ENCODE measurements around the gene FSHB.
"Not testable (repeated sequence)": the region's sequence is repeated elsewhere in the genome, so short reads cannot be mapped to it uniquely, and the experiment has no call there.

Gene FSHB

GRCh38 chr11:30230714-30231113 lies at the start of gene FSHB:
TSS of gene FSHB (plus strand) at chr11:30231014. CDS start at chr11:30231903, 889 bp downstream.
- no peak for DNase-seq

- no peak for DNase-seq
Observed at GRCh38 chr11:30186748-30187147, 44.1 kb upstream of the FSHB start.

DNA sequence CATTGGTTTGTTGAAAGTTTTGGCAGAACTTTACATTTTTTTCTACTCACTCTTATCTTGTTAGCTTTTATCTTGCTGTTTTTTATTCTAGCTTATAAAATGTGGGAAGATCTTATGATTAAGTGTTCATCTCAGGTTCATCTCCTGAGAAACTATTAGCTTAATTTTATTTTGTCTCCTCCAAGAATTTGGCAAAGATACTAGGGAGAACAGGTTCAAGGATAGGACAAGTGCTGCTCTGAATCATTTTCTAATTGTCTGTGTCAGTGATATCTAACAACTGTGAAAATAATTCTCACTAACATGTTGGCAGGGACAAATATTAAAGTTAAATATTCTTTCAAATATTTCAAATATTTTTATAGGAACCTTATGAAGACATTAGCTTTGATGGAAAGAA lies 38.2 kb upstream of the FSHB start:
- DNase-seq, result no peak

- peak; percentile 34 for DNase-seq
Observed at GRCh38 chr11:30196400-30197206, 34.2 kb upstream of the FSHB start.

GRCh38 chr11:30197869-30198268 lies 32.9 kb upstream of the FSHB start:
- no peak for DNase-seq

- DNase-seq, result not testable (repeated sequence)
Observed at GRCh38 chr11:30202989-30203388, 27.8 kb upstream of the FSHB start.

DNA sequence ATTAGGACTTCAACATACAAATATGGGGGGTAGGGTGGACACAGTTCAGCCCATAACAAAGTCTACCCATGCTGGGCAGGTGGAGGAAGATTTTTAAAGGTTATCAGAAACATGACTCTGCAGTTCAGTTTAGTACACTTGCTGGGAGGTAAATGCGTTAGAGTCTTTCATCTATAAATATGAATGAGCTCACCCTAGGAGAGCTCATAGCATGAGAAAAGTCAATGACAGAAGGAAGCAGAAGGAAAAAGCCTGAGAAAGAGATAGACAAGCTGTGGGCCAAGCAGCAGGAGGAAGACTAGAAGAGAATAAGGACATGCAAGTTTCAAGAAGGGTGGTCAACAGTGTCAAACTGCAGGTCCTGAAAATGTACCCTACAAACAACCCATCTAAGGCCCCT lies 27.0 kb upstream of the FSHB start:
- no peak for DNase-seq

DNA sequence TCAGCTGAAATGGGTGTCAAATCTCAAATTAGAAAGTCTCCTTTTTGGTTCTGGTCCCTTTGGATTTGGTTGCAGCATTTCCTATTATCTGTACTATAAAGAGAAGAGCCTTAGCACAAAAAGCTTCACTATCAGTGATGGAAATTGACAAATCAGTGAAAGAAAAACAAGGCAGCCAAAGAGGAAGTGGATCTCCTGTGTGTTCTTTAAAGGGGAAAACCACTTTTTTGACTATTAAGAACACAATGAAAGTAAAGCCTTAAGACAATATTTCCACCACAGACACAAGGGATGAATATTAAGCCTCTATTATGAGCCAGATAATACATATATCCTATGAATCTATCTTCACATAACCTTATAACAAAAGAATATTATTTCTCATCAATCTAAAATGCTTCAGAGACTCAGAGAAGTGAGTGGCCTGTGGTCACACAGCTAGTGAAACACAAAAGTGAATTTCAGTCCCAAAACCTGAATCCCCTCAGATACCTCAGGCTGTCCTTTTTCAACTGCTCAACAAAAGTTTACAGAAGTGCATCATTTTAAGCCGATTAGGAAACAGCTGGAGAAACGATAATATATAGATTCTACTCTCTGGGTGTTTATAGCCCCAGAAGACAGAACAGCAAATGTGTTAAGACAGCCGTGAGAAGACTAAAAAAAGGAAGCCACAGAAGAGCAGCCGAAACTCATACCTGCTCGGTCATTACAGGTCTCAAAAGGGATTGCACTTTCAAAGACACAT lies 24.4 kb upstream of the FSHB start:
- no peak for DNase-seq

DNA sequence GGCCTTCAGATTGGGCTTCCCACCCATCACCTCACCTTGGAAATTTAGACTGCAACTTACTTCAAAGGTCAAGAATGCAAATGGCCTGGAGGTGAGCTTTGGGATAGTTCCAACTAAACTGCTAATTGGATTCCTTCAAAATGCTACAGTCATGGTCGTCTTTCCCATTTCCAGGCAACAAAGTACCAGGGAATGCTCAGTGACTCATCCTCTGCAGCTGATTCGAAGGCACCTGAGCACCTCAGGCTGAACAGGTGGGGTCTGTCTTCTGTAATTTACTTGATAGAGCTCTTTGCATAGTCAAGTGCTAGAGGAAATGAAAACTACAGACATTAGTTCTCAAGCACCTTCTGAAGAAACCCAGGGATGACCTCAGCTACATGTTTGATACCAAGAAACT lies 20.5 kb upstream of the FSHB start:
- no peak for DNase-seq

DNA sequence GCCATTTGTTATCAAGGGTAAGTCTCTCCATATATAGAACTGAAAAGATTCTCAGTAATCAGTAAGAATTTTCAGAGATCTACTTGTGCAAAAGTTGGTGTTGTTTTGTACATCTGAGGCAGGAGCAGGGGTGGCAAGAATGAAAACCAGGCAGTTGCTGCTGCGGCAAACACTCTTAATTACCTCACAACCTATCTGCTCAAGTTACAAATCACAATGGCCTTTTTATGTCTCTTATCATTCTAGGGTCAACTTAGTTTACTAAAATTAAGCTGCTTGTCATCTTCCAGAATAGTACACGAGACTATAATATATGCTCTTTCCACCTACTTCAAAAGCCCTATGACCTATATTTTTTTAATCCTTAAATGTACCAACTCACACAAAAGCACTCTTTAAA lies 14.3 kb upstream of the FSHB start:
- no peak for DNase-seq

DNA sequence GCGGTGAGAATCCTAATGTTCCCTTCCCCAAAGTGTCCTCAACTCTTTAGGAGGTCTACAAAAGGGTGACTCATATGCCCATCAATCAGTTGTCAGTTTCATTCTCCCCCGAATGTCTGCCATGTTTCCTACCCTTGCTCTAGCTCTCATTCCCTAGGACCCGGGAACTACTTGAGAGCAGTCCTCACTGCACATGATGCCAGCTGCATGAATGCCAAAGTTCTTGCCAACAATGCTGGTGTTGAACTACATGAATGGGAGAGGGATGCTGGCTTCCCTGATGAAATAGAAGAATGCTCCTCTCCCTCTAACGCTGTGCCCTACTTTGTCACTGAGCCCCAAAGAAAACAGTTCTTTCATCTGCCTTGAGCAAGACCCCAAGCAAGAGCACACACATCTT lies 12.5 kb upstream of the FSHB start:
- DNase-seq, result no peak

DNA sequence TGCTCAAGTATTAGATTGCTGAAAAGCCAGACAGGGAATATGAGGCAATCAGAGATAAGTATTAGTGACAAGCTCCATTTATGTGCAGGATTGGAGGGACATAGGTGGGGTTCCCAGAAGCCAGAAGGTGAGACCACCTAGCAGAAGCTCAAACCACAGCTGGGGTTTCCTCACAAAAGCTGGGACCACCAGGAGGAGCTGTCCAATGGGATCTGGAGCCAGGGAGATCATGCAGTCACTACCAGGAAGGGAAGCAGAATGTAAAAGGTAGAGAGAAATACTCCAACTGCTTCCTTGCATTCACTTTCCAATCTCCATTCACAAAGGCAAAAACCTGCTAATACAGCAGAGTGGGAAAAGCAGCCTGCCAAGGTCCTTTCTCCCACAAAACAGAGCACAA lies 5.2 kb upstream of the FSHB start:
- DNase-seq, result no peak

- DNase-seq, result no peak
Observed at GRCh38 chr11:30228323-30228884, 2.4 kb upstream of the FSHB start.

- DNase-seq, result no peak
Observed at GRCh38 chr11:30239025-30239424, 8.2 kb downstream of the FSHB start.

GRCh38 chr11:30244265-30244664 lies 13.5 kb downstream of the FSHB start:
- no peak for DNase-seq

DNA sequence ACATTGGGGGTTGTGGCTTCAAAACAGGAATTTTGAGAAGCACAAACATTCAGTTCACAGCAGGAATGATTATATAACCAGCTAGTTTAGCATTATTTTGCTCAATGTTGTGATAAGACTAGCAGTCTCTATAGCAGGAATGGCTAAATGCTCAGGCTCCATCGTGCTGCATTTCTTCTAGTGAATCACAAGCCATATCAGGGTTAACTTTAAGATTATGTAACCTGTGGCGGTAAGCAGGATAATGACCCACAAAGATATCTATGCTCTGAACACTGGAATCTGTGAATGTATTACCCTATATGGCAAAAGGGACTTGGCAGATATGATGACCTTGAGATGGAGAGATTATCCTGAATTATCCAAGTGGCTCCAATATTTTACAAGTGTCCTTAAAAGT lies 14.8 kb downstream of the FSHB start:
- no peak for DNase-seq

GRCh38 chr11:30254307-30255298 lies 23.8 kb downstream of the FSHB start:
- no peak for DNase-seq

DNA sequence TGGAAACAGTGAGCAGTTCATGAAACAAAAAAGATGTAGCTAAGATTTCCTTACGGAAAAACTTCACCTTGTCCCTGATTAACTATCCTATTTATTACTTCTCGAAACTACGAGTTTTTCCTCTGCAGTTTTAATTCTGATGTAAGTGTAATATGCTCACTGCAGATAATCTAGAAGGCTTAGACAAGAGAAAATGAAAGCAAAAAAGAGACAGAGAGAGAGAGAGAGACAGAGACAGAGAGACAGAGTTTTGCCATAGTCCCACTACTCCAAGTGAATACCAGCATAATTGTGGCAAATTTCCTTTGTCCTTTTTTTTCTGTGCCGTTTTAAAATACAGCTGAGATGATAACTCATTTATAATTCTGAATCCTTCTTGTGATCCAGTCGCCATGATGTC lies 24.8 kb downstream of the FSHB start:
- DNase-seq, result no peak

GRCh38 chr11:30257058-30257457 lies 26.2 kb downstream of the FSHB start:
- no peak for DNase-seq

DNA sequence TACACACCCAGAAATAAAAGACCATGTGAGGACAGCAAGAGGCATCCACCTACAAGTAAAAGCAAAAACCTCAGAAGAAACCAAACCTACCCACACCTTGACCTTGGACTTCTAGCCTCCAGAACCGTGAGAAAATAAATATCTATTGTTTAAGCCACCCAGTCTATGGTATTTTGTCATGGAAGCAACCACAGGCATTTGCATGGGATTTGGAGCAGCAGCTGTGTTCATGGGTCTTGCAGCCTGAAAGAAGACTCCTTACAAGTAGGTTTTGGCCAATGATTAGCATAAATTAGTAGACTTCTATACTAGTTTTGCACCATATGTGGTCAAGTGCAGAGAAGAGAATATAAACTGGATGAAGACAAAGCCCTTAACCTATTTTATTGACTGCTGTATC lies 27.9 kb downstream of the FSHB start:
- no peak for DNase-seq

- no peak for DNase-seq
Observed at GRCh38 chr11:30260813-30261212, 30.0 kb downstream of the FSHB start.

DNA sequence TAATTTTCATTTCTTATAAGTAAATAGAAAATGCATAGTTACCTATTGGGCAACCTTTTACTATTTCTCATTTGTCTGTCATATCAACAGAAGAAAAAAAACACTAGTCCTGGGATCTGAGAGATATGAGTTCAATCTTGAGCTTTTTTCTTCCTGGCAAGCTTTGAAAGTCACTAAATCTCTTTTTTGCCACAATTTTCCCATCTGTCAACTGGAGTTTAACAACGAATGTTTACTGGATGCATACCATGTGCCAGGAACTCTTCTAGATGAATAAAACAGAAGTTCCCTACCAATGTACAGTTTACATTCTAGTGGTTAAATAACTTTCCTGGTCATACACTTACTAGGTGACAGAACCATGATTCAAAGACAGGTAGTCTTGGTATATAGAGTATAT lies 31.0 kb downstream of the FSHB start:
- DNase-seq, result no peak

- not testable (repeated sequence) for DNase-seq
Observed at GRCh38 chr11:30268638-30269037, 37.8 kb downstream of the FSHB start.

Data from activated CD8-positive, alpha-beta memory T cell treated with anti-CD3 and anti-CD28 coated beads, Interleukin-2, amount 50 U/mL, for 4 hours (primary cell).